H9 (cell line): ENCODE data around the gene EFNB1. TPM values are rescaled to one million over a fixed set of nuclear protein-coding genes. Genes with fewer than 3 reads are reported as not detected.

Experiments
- DNase-seq: peaks from one replicate; pipeline ENCODE4 v3.0.0-alpha.2; 2017
- H2AFZ ChIP-seq: one replicate; pipeline ENCODE4 v1.6.1; 2013; ENCODE audit warnings: mild to moderate bottlenecking, low read length, control low read depth, moderate library complexity
- H2AK5ac ChIP-seq: 2 replicates; pipeline ENCODE4 v1.6.1; 2013; ENCODE audit warnings: low read length, control low read depth, mixed read lengths; ENCODE audit not compliant: insufficient read length
- H2BK120ac ChIP-seq: one replicate; pipeline ENCODE4 v1.6.1; 2013; ENCODE audit warnings: low read depth, mild to moderate bottlenecking, low read length, control low read depth, inconsistent platforms; ENCODE audit not compliant: poor library complexity, severe bottlenecking
- H2BK12ac ChIP-seq: 2 replicates; pipeline ENCODE4 v1.6.1; 2013; ENCODE audit warnings: low read length, control low read depth, mixed read lengths, low read depth; ENCODE audit not compliant: insufficient read length
- H2BK15ac ChIP-seq: 2 replicates; pipeline ENCODE4 v1.6.1; 2013; ENCODE audit warnings: low read depth, low read length, control low read depth
- H2BK20ac ChIP-seq: one replicate; pipeline ENCODE4 v1.6.1; 2013; ENCODE audit warnings: low read depth, mild to moderate bottlenecking, low read length, control low read depth, inconsistent platforms; ENCODE audit not compliant: poor library complexity, severe bottlenecking
- H2BK5ac ChIP-seq: 2 replicates; pipeline ENCODE4 v1.6.1; 2013; ENCODE audit warnings: low read length, control low read depth, mixed read lengths; ENCODE audit not compliant: insufficient read length
- H3K14ac ChIP-seq: 2 replicates; pipeline ENCODE4 v1.6.1; 2013; ENCODE audit warnings: low read length, control low read depth; ENCODE audit not compliant: insufficient read depth
- H3K18ac ChIP-seq: 2 replicates; pipeline ENCODE4 v1.6.1; 2013; ENCODE audit warnings: low read depth, mild to moderate bottlenecking, mixed read lengths, low read length, control low read depth; ENCODE audit not compliant: insufficient read length
- H3K23ac ChIP-seq: 2 replicates; pipeline ENCODE4 v1.6.1; 2013; ENCODE audit warnings: low read length, control low read depth, mixed read lengths, low read depth; ENCODE audit not compliant: insufficient read length
- H3K23me2 ChIP-seq: 2 replicates; pipeline ENCODE4 v1.6.1; 2013; ENCODE audit warnings: low read depth, mild to moderate bottlenecking, mixed read lengths, low read length, control low read depth; ENCODE audit not compliant: insufficient read length, poor library complexity, severe bottlenecking
- H3K27ac ChIP-seq: 2 replicates; pipeline ENCODE4 v1.5.1; 2013; ENCODE audit warnings: low read length, control low read depth, mixed read lengths, low read depth; ENCODE audit not compliant: insufficient read length
- H3K27me3 ChIP-seq: 2 replicates; pipeline ENCODE4 v1.6.1; 2013; ENCODE audit warnings: low read length, control low read depth, inconsistent platforms; ENCODE audit not compliant: insufficient read depth
- H3K4ac ChIP-seq: 2 replicates; pipeline ENCODE4 v1.6.1; 2013; ENCODE audit warnings: low read depth, mild to moderate bottlenecking, control low read depth, inconsistent platforms, low read length, moderate library complexity
- H3K4me1 ChIP-seq: 2 replicates; pipeline ENCODE4 v1.6.1; 2013; ENCODE audit warnings: low read length, control low read depth, inconsistent platforms; ENCODE audit not compliant: insufficient read depth
- H3K4me2 ChIP-seq: 2 replicates; pipeline ENCODE4 v1.6.1; 2013; ENCODE audit warnings: low read length, control low read depth, mixed read lengths; ENCODE audit not compliant: insufficient read length, insufficient read depth
- H3K56ac ChIP-seq: 2 replicates; pipeline ENCODE4 v1.6.1; 2013; ENCODE audit warnings: low read depth, mild to moderate bottlenecking, mixed read lengths, low read length, control low read depth; ENCODE audit not compliant: insufficient read length
- H3K79me1 ChIP-seq: 2 replicates; pipeline ENCODE4 v1.6.1; 2013; ENCODE audit warnings: low read depth, mild to moderate bottlenecking, moderate library complexity, low read length, control low read depth, inconsistent platforms; ENCODE audit not compliant: insufficient read depth, poor library complexity, severe bottlenecking
- H3K79me2 ChIP-seq: 2 replicates; pipeline ENCODE4 v1.6.1; 2013; ENCODE audit warnings: low read length, control low read depth, inconsistent platforms; ENCODE audit not compliant: insufficient read depth
- H3K9ac ChIP-seq: 2 replicates; pipeline ENCODE4 v1.6.1; 2013; ENCODE audit warnings: low read length, control low read depth, mixed read lengths; ENCODE audit not compliant: insufficient read length; ENCODE audit errors: extremely low read depth
- H3K9me3 ChIP-seq: one replicate; pipeline ENCODE4 v1.6.1; 2013; ENCODE audit warnings: low read depth, low read length, inconsistent platforms; ENCODE audit not compliant: control insufficient read depth
- H3T11ph ChIP-seq: one replicate; pipeline ENCODE4 v1.6.1; 2013; ENCODE audit warnings: mild to moderate bottlenecking, low read length, control low read depth, inconsistent platforms
- H4K20me1 ChIP-seq: one replicate; pipeline ENCODE4 v1.6.1; 2013; ENCODE audit not compliant: control insufficient read depth, insufficient read length, insufficient read depth
- H4K5ac ChIP-seq: 2 replicates; pipeline ENCODE4 v1.6.1; 2013; ENCODE audit warnings: low read depth, mild to moderate bottlenecking, mixed read lengths, low read length, control low read depth; ENCODE audit not compliant: insufficient read length
- H4K8ac ChIP-seq: replicated peaks from 2 replicates; pipeline ENCODE4 v1.6.1; 2013; ENCODE audit warnings: low read length, control low read depth, mixed read lengths, low read depth; ENCODE audit not compliant: insufficient read length
- H4K91ac ChIP-seq: 2 replicates; pipeline ENCODE4 v1.6.1; 2013; ENCODE audit warnings: low read depth, mild to moderate bottlenecking, moderate library complexity, mixed read lengths, low read length, control low read depth; ENCODE audit not compliant: insufficient read length
- H3K27ac Mint-ChIP-seq, 3 experiments: 2 replicates in 2 of 3; 3 replicates in 1 of 3; pipeline ENCODE4 v1.8.0; 2020 to 2021; ENCODE audit warnings: mixed read lengths in 3 of 3, mild to moderate bottlenecking in 1 of 3, moderate library complexity in 1 of 3
- H3K27me3 Mint-ChIP-seq: 2 replicates; pipeline ENCODE4 v1.8.0; 2021; ENCODE audit warnings: low read depth, mild to moderate bottlenecking, moderate library complexity, mixed read lengths
- H3K36me3 Mint-ChIP-seq, 3 experiments: 2 replicates in 2 of 3; 3 replicates in 1 of 3; pipeline ENCODE4 v1.8.0; 2020 to 2021; ENCODE audit warnings: low read depth in 3 of 3, mixed read lengths in 3 of 3; ENCODE audit not compliant: insufficient read depth in 1 of 3
- H3K4me1 Mint-ChIP-seq, 2 experiments: 2 replicates each; pipeline ENCODE4 v1.8.0; 2020; ENCODE audit warnings: mixed read lengths in 2 of 2
- H3K4me3 Mint-ChIP-seq, 2 experiments: 2 replicates in 1 of 2; 3 replicates in 1 of 2; pipeline ENCODE4 v1.8.0; 2020 to 2021; ENCODE audit warnings: mild to moderate bottlenecking in 2 of 2, mixed read lengths in 2 of 2, moderate library complexity in 1 of 2
- H3K9me3 Mint-ChIP-seq, 2 experiments: 2 replicates in 1 of 2; 3 replicates in 1 of 2; pipeline ENCODE4 v1.8.0; 2020; ENCODE audit warnings: mild to moderate bottlenecking in 2 of 2, mixed read lengths in 2 of 2, moderate library complexity in 1 of 2
- WGBS: extraction: QIAGEN DNeasy Blood & Tissue Kit; methylation state at CpG from one replicate; pipeline ENCODE4 v1.1.7; 2013; ENCODE audit warnings: missing lambda C conversion rate, low lambda C conversion rate, mixed read lengths; ENCODE audit not compliant: insufficient read length; ENCODE audit errors: extremely low coverage; 5-methylcytosine and 5-hydroxymethylcytosine counted together
- total RNA-seq: library from RNA; stranded (reverse); gene quantifications from 2 replicates; pipeline ENCODE4 v1.2.1, GENCODE V29; 2021
- TF ChIP-seq, protein P1 (sequence below): fragments of 200-600 bp; sonication (generic); conservative IDR thresholded peaks from 3 replicates; pipeline ENCODE4 v1.8.0; 2021; ENCODE audit warnings: antibody characterized with exemption, mild to moderate bottlenecking

EFNB1 gene
- total RNA-seq, 1 experiment from 2014 or later = 3.1 TPM

- peak; percentile 22 for DNase-seq
- Histone ChIP-seq H4K5ac (no peak overlapping the region), H2BK12ac (no peak overlapping the region), H3K9me3 (no peaks in the 10 kb centered on the region), H2BK5ac (no peak overlapping the region), H3K4ac (no peak overlapping the region), H3K9ac (no peak overlapping the region), H4K8ac (no peak overlapping the region), H3K4me1 (no peaks in the 10 kb centered on the region), H3K27me3 (peaks cover 75% of the 10 kb centered on the region), H3K79me1 (no peaks in the 10 kb centered on the region), H3K23ac (no peak overlapping the region), H2AFZ (no peak overlapping the region), H3T11ph (no peak overlapping the region), H3K18ac (no peak overlapping the region), H3K23me2 (peaks cover 7% of the 10 kb centered on the region), H3K79me2 (no peaks in the 10 kb centered on the region), H3K14ac (no peak overlapping the region), H3K27ac (no peak overlapping the region), H2AK5ac (no peak overlapping the region), H2BK15ac (no peak overlapping the region), H3K56ac (no peak overlapping the region), H4K20me1 (no peaks in the 10 kb centered on the region), H3K4me2 (peak overlapping the region; percentile 78), H4K91ac (no peak overlapping the region), H2BK20ac (no peak overlapping the region), H2BK120ac (no peak overlapping the region)
- H3K4me3 Mint-ChIP-seq = peak overlapping the region; percentile 61 to 86
- WGBS = no CpG with 5 or more reads among the region's 29 CpGs
- H3K9me3 Mint-ChIP-seq = peaks cover 48 to 69% of the 10 kb centered on the region in 2 experiments
- peaks cover 13 to 29% of the 10 kb centered on the region in 2 experiments for H3K4me1 Mint-ChIP-seq
- peaks cover 97% of the 10 kb centered on the region for H3K27me3 Mint-ChIP-seq
- H3K27ac Mint-ChIP-seq = no peak overlapping the region
- peaks cover 0 to 3% (median 2%) of the 10 kb centered on the region in 3 experiments; a peak in 3 of 7 replicates for H3K36me3 Mint-ChIP-seq
- TF ChIP-seq, protein P1, sequence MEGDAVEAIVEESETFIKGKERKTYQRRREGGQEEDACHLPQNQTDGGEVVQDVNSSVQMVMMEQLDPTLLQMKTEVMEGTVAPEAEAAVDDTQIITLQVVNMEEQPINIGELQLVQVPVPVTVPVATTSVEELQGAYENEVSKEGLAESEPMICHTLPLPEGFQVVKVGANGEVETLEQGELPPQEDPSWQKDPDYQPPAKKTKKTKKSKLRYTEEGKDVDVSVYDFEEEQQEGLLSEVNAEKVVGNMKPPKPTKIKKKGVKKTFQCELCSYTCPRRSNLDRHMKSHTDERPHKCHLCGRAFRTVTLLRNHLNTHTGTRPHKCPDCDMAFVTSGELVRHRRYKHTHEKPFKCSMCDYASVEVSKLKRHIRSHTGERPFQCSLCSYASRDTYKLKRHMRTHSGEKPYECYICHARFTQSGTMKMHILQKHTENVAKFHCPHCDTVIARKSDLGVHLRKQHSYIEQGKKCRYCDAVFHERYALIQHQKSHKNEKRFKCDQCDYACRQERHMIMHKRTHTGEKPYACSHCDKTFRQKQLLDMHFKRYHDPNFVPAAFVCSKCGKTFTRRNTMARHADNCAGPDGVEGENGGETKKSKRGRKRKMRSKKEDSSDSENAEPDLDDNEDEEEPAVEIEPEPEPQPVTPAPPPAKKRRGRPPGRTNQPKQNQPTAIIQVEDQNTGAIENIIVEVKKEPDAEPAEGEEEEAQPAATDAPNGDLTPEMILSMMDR = no peak
Observed at GRCh38 chrX:68830419-68831404, 1.9 kb downstream of the EFNB1 start.
